Retina (tissue), 1 donor: ENCODE measurements around the gene CHI3L1.
A peak's percentile ranks its signal among the peaks of the same experiment; 100 is the strongest.

ENCODE experiments used
- DNase-seq: peaks from one replicate; pipeline ENCODE4 v3.0.0-alpha.2; 2016

Gene CHI3L1

GRCh38 chr1:203150511-203151297 is 35.8 kb downstream of the CHI3L1 start:
- DNase-seq, result no peak

GRCh38 chr1:203149188-203149840 is 37.2 kb downstream of the CHI3L1 start:
- DNase-seq, result peak; percentile 68

- DNase-seq, result no peak
Measured at GRCh38 chr1:203148579-203148978, 37.9 kb downstream of the CHI3L1 start.

GRCh38 chr1:203148127-203148526 is 38.4 kb downstream of the CHI3L1 start:
- DNase-seq, result no peak

- no peak for DNase-seq
Measured at GRCh38 chr1:203147376-203147775, 39.1 kb downstream of the CHI3L1 start.

- no peak for DNase-seq
Measured at GRCh38 chr1:203146537-203146936, 40.0 kb downstream of the CHI3L1 start.

GRCh38 chr1:203146042-203146369 is 40.5 kb downstream of the CHI3L1 start:
- DNase-seq, result no peak

GRCh38 chr1:203145321-203146041 is 41.0 kb downstream of the CHI3L1 start:
- no peak for DNase-seq

- DNase-seq, result no peak
Measured at GRCh38 chr1:203144661-203145060, 41.8 kb downstream of the CHI3L1 start.

- DNase-seq, result no peak
Measured at GRCh38 chr1:203143641-203144040, 42.9 kb downstream of the CHI3L1 start.

GRCh38 chr1:203142684-203143408 is 43.7 kb downstream of the CHI3L1 start:
- no peak for DNase-seq

GRCh38 chr1:203142124-203142523 is 44.4 kb downstream of the CHI3L1 start:
- no peak for DNase-seq

GRCh38 chr1:203140743-203141520 is 45.6 kb downstream of the CHI3L1 start:
- DNase-seq, result no peak

- DNase-seq, result no peak
Measured at GRCh38 chr1:203139976-203140475, 46.5 kb downstream of the CHI3L1 start.

- no peak for DNase-seq
Measured at GRCh38 chr1:203138066-203138465, 48.4 kb downstream of the CHI3L1 start.

- no peak for DNase-seq
Measured at GRCh38 chr1:203137324-203137723, 49.2 kb downstream of the CHI3L1 start.

- DNase-seq, result no peak
Measured at GRCh38 chr1:203136409-203137042, 50.0 kb downstream of the CHI3L1 start.

GRCh38 chr1:203135636-203136305 is 50.7 kb downstream of the CHI3L1 start:
- no peak for DNase-seq

GRCh38 chr1:203133970-203134725 is 52.4 kb downstream of the CHI3L1 start:
- DNase-seq, result no peak

- DNase-seq, result no peak
Measured at GRCh38 chr1:203131548-203132200, 54.8 kb downstream of the CHI3L1 start.
